ENCODE measurements around the gene PLCH2. TPM values are rescaled to one million over a fixed set of nuclear protein-coding genes. Genes with fewer than 3 reads are reported as not detected.
"Not testable (repeated sequence)": the region's sequence is repeated elsewhere in the genome, so short reads cannot be mapped to it uniquely, and the experiment has no call there.

The PLCH2 gene
- total RNA-seq, 2 experiments from 2014 or later, result 2.9 to 6.0 TPM

- CTCF ChIA-PET, result no interaction called here
- POLR2A ChIA-PET, result no interaction called here
- intact Hi-C loops (cut with micrococcal nuclease), result no loop called here
- ATAC-seq, result no peak
- TF ChIP-seq CTCF (IDR thresholded peaks at IDR 0.05), result no peak
- H3K4me1 Mint-ChIP-seq (ENCODE audit: low read depth), result no peaks in the 10 kb centered on the region
- no peaks in the 10 kb centered on the region for H3K36me3 Mint-ChIP-seq (ENCODE audit: low read depth)
- no peak overlapping the region for H3K27ac Mint-ChIP-seq
- H3K27me3 Mint-ChIP-seq, result no peaks in the 10 kb centered on the region
- H3K9me3 Mint-ChIP-seq, result no peaks in the 10 kb centered on the region
- DNase-seq, result no peak
- no peak overlapping the region for H3K4me3 Mint-ChIP-seq
Observed at GRCh38 chr1:2455757-2456156, 20.3 kb upstream of the PLCH2 start.

DNA sequence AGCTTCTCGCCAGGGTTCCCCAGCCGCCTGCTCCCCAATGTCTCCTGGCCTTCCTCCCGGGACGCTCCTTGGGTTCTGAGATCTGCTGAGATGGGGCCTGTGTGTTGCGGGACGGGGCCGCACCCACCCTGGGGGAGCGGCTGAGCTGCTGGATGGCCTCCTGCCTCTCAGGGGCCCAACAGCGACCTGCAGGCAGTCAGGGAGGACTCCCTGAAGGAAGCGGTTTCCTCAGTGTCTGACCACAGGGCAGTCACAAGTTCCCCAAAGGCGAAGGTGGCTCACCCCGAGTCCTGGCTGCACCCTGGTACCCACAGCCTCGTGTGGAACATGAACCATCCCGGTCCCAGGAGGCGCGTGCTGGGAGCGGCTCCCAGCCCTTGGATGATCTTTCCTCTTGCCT is 18.6 kb upstream of the PLCH2 start:
- no peak for ATAC-seq
- no peak overlapping the region for H3K27ac Mint-ChIP-seq
- H3K4me3 Mint-ChIP-seq, result no peak overlapping the region
- no peak for TF ChIP-seq CTCF (IDR thresholded peaks at IDR 0.05)
- H3K27me3 Mint-ChIP-seq, result no peaks in the 10 kb centered on the region
- intact Hi-C loops (cut with micrococcal nuclease), result no loop called here
- no peak for DNase-seq
- no peaks in the 10 kb centered on the region for H3K9me3 Mint-ChIP-seq
- CTCF ChIA-PET, result no interaction called here
- no peaks in the 10 kb centered on the region for H3K36me3 Mint-ChIP-seq (ENCODE audit: low read depth)
- no peaks in the 10 kb centered on the region for H3K4me1 Mint-ChIP-seq (ENCODE audit: low read depth)
- POLR2A ChIA-PET, result interaction anchor here (0.6 to 1.4 kb wide), 2 partner anchors 31 to 741 kb away, joined by 3 read pairs; no protein-coding TSS in a partner anchor

GRCh38 chr1:2458687-2459086 is 17.4 kb upstream of the PLCH2 start:
- no peaks in the 10 kb centered on the region for H3K4me1 Mint-ChIP-seq (ENCODE audit: low read depth)
- no peaks in the 10 kb centered on the region for H3K27me3 Mint-ChIP-seq
- H3K9me3 Mint-ChIP-seq, result no peaks in the 10 kb centered on the region
- intact Hi-C loops (cut with micrococcal nuclease), result no loop called here
- CTCF ChIA-PET, result no interaction called here
- ATAC-seq (no peak), DNase-seq (no peak)
- no peak overlapping the region for H3K27ac Mint-ChIP-seq
- H3K36me3 Mint-ChIP-seq (ENCODE audit: low read depth), result no peaks in the 10 kb centered on the region
- H3K4me3 Mint-ChIP-seq, result no peak overlapping the region
- POLR2A ChIA-PET, result no interaction called here
- no peak for TF ChIP-seq CTCF (IDR thresholded peaks at IDR 0.05)

- H3K4me3 Mint-ChIP-seq; H3K9me3 Mint-ChIP-seq; POLR2A ChIA-PET; H3K27ac Mint-ChIP-seq; ATAC-seq; CTCF ChIA-PET; H3K36me3 Mint-ChIP-seq (ENCODE audit: low read depth); H3K4me1 Mint-ChIP-seq (ENCODE audit: low read depth); H3K27me3 Mint-ChIP-seq; DNase-seq; intact Hi-C loops (cut with micrococcal nuclease): not testable (repeated sequence)
Observed at GRCh38 chr1:2459102-2459753, 16.9 kb upstream of the PLCH2 start.

GRCh38 chr1:2459757-2460156 is 16.3 kb upstream of the PLCH2 start:
- no peaks in the 10 kb centered on the region for H3K4me1 Mint-ChIP-seq (ENCODE audit: low read depth)
- no peak for DNase-seq
- H3K27me3 Mint-ChIP-seq, result no peaks in the 10 kb centered on the region
- ATAC-seq, result no peak
- ChIA-PET POLR2A (no interaction called here), CTCF (no interaction called here)
- no peaks in the 10 kb centered on the region for H3K36me3 Mint-ChIP-seq (ENCODE audit: low read depth)
- no peak overlapping the region for H3K27ac Mint-ChIP-seq
- TF ChIP-seq CTCF (IDR thresholded peaks at IDR 0.05), result no peak
- no peak overlapping the region for H3K4me3 Mint-ChIP-seq
- H3K9me3 Mint-ChIP-seq, result no peaks in the 10 kb centered on the region
- intact Hi-C loops (cut with micrococcal nuclease), result no loop called here

DNA sequence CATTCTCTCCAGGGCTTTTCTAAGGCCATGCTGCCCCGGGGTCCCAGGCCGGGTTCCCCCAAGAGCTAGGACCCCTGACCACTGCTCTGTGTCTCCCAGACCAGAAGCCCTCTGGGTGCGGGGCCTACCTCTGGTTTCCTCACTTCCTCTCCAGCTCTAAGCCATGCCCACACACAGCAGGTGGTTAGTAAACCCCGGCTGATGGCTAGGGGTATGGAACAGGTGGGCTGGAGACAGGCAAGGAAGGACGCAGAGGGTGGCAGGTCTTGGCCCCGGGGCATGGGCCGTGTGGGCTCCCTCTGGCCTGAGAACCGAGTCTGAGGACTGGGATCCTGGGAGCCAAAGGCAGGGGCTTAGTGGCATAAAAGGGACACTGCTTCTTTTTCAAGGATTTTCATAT is 15.9 kb upstream of the PLCH2 start:
- intact Hi-C loops (cut with micrococcal nuclease), result no loop called here
- H3K36me3 Mint-ChIP-seq (ENCODE audit: low read depth), result no peaks in the 10 kb centered on the region
- ChIA-PET POLR2A (no interaction called here), CTCF (no interaction called here)
- H3K27ac Mint-ChIP-seq, result no peak overlapping the region
- H3K4me3 Mint-ChIP-seq, result no peak overlapping the region
- H3K27me3 Mint-ChIP-seq, result no peaks in the 10 kb centered on the region
- no peaks in the 10 kb centered on the region for H3K9me3 Mint-ChIP-seq
- ATAC-seq (no peak), DNase-seq (no peak)
- TF ChIP-seq CTCF (IDR thresholded peaks at IDR 0.05), result no peak
- no peaks in the 10 kb centered on the region for H3K4me1 Mint-ChIP-seq (ENCODE audit: low read depth)
